Endothelial cell of umbilical vein (primary cell): ENCODE data around the gene OR1F1. TPM values are rescaled to one million over a fixed set of nuclear protein-coding genes. Genes with fewer than 3 reads are reported as not detected.

Experiments
- BruUV-seq: library from RNA; stranded (reverse); fragments of 400-500 nt; replicated peaks from 2 replicates; lab custom pipeline; 2021; lab: Mats Ljungman, UMichigan
- CTCF ChIA-PET: fragments of 300-600, 350-600 bp; sonication (Branson Sonifier 250); formaldehyde crosslinking; loops from one replicate; lab custom pipeline; 2021; ENCODE audit warnings: antibody characterized with exemption, inconsistent platforms; lab: Charles Lee
- POLR2A ChIA-PET: fragments of 300-600, 350-600 bp; sonication (Branson Sonifier 250); formaldehyde crosslinking; loops from one replicate; lab custom pipeline; 2021; ENCODE audit warnings: antibody characterized with exemption, inconsistent platforms; lab: Charles Lee
- DNase-seq: peaks from one replicate; pipeline ENCODE4 v3.0.0-alpha.2; 2011; ENCODE audit warnings: low read depth, low spot score
- FAIRE-seq: peaks from 2 replicates; lab custom pipeline; 2011; peaks lifted over from hg19 to GRCh38; lab: Jason Lieb, UNC
- H2AFZ ChIP-seq: 2 replicates; pipeline ENCODE4 v1.6.0; 2012; ENCODE audit warnings: low read depth, low read length, control low read depth, inconsistent platforms
- H3K27ac ChIP-seq: 2 replicates; pipeline ENCODE4 v1.5.1; 2011; ENCODE audit warnings: low read depth, mild to moderate bottlenecking, control low read depth, low read length, moderate library complexity; ENCODE audit not compliant: insufficient read depth
- H3K27me3 ChIP-seq, 2 experiments: 2 replicates each; pipeline versions ENCODE4 v1.6.0 to v1.6.1; 2011; ENCODE audit warnings: low read length in 2 of 2, mixed read lengths in 1 of 2; ENCODE audit not compliant: control insufficient read depth in 2 of 2, insufficient read depth in 2 of 2
- H3K36me3 ChIP-seq, 2 experiments: 2 replicates in 1 of 2; 3 replicates in 1 of 2; pipeline ENCODE4 v1.5.1; 2011; ENCODE audit warnings: low read length in 2 of 2, mild to moderate bottlenecking in 1 of 2, moderate library complexity in 1 of 2; ENCODE audit not compliant: control insufficient read depth in 2 of 2, insufficient read depth in 2 of 2; ENCODE audit errors: extremely low read depth in 1 of 2
- H3K4me1 ChIP-seq: 3 replicates; pipeline ENCODE4 v1.5.1; 2011; ENCODE audit warnings: mild to moderate bottlenecking, low read length; ENCODE audit not compliant: control insufficient read depth, insufficient read depth; ENCODE audit errors: extremely low read depth
- H3K4me2 ChIP-seq: 2 replicates; pipeline ENCODE4 v1.6.1; 2011; ENCODE audit warnings: low read length, control low read depth, mixed read lengths; ENCODE audit not compliant: insufficient read depth
- H3K4me3 ChIP-seq, 3 experiments: fragments of 200-600 bp in 1 of 3; sonication (generic), shearing (Covaris generic) in 1 of 3; replicated peaks in 1 of 3; 2 replicates each; pipeline ENCODE4 v1.5.1; 2011 to 2016; ENCODE audit warnings: control low read depth in 3 of 3, low read length in 3 of 3, mild to moderate bottlenecking in 2 of 3, inconsistent platforms in 1 of 3, low read depth in 1 of 3, moderate library complexity in 1 of 3; ENCODE audit not compliant: insufficient read depth in 1 of 3
- H3K79me2 ChIP-seq: 2 replicates; pipeline ENCODE4 v1.6.0; 2012; ENCODE audit warnings: low read length, inconsistent platforms; ENCODE audit not compliant: control insufficient read depth, insufficient read depth
- H3K9ac ChIP-seq: replicated peaks from 2 replicates; pipeline ENCODE3; 2011; ENCODE audit warnings: low read length, control low read depth; ENCODE audit not compliant: insufficient read depth; ENCODE audit errors: extremely low read depth
- H3K9me1 ChIP-seq: replicated peaks from 3 replicates; pipeline ENCODE4 v1.6.0; 2011; ENCODE audit warnings: mild to moderate bottlenecking, low read length; ENCODE audit not compliant: control insufficient read depth, insufficient read depth; ENCODE audit errors: extremely low read depth
- H3K9me3 ChIP-seq: replicated peaks from 2 replicates; pipeline ENCODE4 v1.5.1; 2012; ENCODE audit warnings: low read length, inconsistent platforms; ENCODE audit not compliant: control insufficient read depth, insufficient read depth
- H4K20me1 ChIP-seq: replicated peaks from 2 replicates; pipeline ENCODE3; 2011; ENCODE audit warnings: mild to moderate bottlenecking, low read length; ENCODE audit not compliant: control insufficient read depth, insufficient read depth; ENCODE audit errors: extremely low read depth
- CTCF ChIP-seq, 2 donors: IDR thresholded peaks; 1 replicate in 1 of 2; 2 replicates in 1 of 2; pipeline ENCODE4 v1.5.1; 2011; ENCODE audit warnings: low read length in 2 of 2, mild to moderate bottlenecking in 2 of 2, moderate library complexity in 2 of 2, control low read depth in 1 of 2, inconsistent platforms in 1 of 2, low read depth in 1 of 2; ENCODE audit not compliant: insufficient read depth in 1 of 2; ENCODE audit errors: extremely low read depth in 1 of 2
- EZH2 ChIP-seq: IDR thresholded peaks from 2 replicates; pipeline ENCODE4 v1.6.1; 2012; ENCODE audit warnings: borderline replicate concordance, low read depth, mild to moderate bottlenecking, moderate library complexity, low read length, inconsistent platforms; ENCODE audit not compliant: severe bottlenecking
- FOS ChIP-seq: IDR thresholded peaks from 2 replicates; pipeline ENCODE4 v1.6.1; 2011; ENCODE audit warnings: mild to moderate bottlenecking, low read length, moderate library complexity, borderline replicate concordance; ENCODE audit not compliant: insufficient read depth
- GATA2 ChIP-seq: IDR thresholded peaks from 2 replicates; pipeline ENCODE4 v1.7.0; 2011; ENCODE audit warnings: low read depth, mild to moderate bottlenecking, moderate library complexity, mixed read lengths, low read length; ENCODE audit not compliant: insufficient read length, insufficient read depth
- JUN ChIP-seq: IDR thresholded peaks from 2 replicates; pipeline ENCODE4 v1.6.1; 2011; ENCODE audit warnings: borderline replicate concordance, low read depth; ENCODE audit not compliant: insufficient read length, insufficient read depth
- MAX ChIP-seq: IDR thresholded peaks from 2 replicates; pipeline ENCODE4 v1.6.1; 2011; ENCODE audit not compliant: insufficient read depth, insufficient read length
- MYC ChIP-seq: IDR thresholded peaks from one replicate; pipeline ENCODE4 v1.6.1; 2011; ENCODE audit warnings: mild to moderate bottlenecking, low read depth, low read length
- POLR2A ChIP-seq: IDR thresholded peaks from 2 replicates; pipeline ENCODE4 v1.6.1; 2012; ENCODE audit warnings: low read depth, mild to moderate bottlenecking, control low read depth, low read length
- POLR2AphosphoS5 ChIP-seq: IDR thresholded peaks from 2 replicates; pipeline ENCODE4 v1.6.1; 2012; ENCODE audit warnings: low read depth, mild to moderate bottlenecking, control low read depth, low read length, moderate library complexity; ENCODE audit not compliant: insufficient read depth
- dilution Hi-C: fragments of 300-500 bp; cut with MboI; formaldehyde crosslinking; loops from one replicate; pipeline ENCODE4 v1.15.0; 2019; ENCODE audit warnings: low sequenced_read_pairs; ENCODE audit not compliant: extremely low pct_ligation_motif_present
- intact Hi-C: fragments of 100-400 bp; cut with micrococcal nuclease; formaldehyde crosslinking; loops from one replicate; pipeline ENCODE4 v1.10.0; 2022
- polyA plus RNA-seq, 4 experiments: library from polyadenylated mRNA; depleted of rRNA in 3 of 4; stranded (reverse) in 3 of 4; unstranded in 1 of 4; fragments of >200 nt; gene quantifications; 2 replicates each; pipeline versions ENCODE4 v1.2.1 to v1.2.3, GENCODE V29; 2011 to 2012; ENCODE audit warnings: missing spikeins in 1 of 4
- total RNA-seq: library from RNA; stranded (reverse); gene quantifications from 2 replicates; pipeline ENCODE4 v1.2.3, GENCODE V29; 2021

The OR1F1 gene
- total and polyA plus RNA-seq, 2 donors (not counting 3 experiments of a cell fraction or from before 2014, with no cell fraction given): 0.17 TPM; not detected in 1

- FAIRE-seq: no peak
- H3K4me2 ChIP-seq: no peak overlapping the region
- H3K4me3 ChIP-seq: no peak overlapping the region
- no peaks in the 10 kb centered on the region for H3K4me1 ChIP-seq
- no peaks in the 10 kb centered on the region for H4K20me1 ChIP-seq
- H3K36me3 ChIP-seq: peaks cover 0 to 8% of the 10 kb centered on the region in 2 experiments
- TSS peak; percentile 49 for BruUV-seq
- no peaks in the 10 kb centered on the region for H3K27me3 ChIP-seq
- dilution Hi-C loops: no loop called here
- CTCF ChIA-PET: no interaction called here
- no peak overlapping the region for H3K27ac ChIP-seq
- intact Hi-C loops: no loop called here
- H3K9ac ChIP-seq: no peak overlapping the region
- DNase-seq: no peak
- POLR2A ChIA-PET: no interaction called here
- no peak overlapping the region for H2AFZ ChIP-seq
- no peaks in the 10 kb centered on the region for H3K9me1 ChIP-seq
- no peaks in the 10 kb centered on the region for H3K79me2 ChIP-seq
- H3K9me3 ChIP-seq: no peaks in the 10 kb centered on the region
- TF ChIP-seq MAX (no peak), POLR2AphosphoS5 (no peak), GATA2 (no peak), FOS (no peak), POLR2A (no peak), JUN (no peak), MYC (no peak)
These were observed 45.7 kb upstream of the OR1F1 start for GRCh38 chr16:3142327-3142726.

GRCh38 chr16:3142770-3143169, 45.2 kb upstream of the OR1F1 start:
- H3K27ac ChIP-seq: no peak overlapping the region
- no peaks in the 10 kb centered on the region for H3K27me3 ChIP-seq
- intact Hi-C loops: no loop called here
- FAIRE-seq (no peak), DNase-seq (no peak)
- H3K79me2 ChIP-seq: no peaks in the 10 kb centered on the region
- POLR2A ChIA-PET: no interaction called here
- no peak overlapping the region for H3K4me3 ChIP-seq
- dilution Hi-C loops: no loop called here
- no peaks in the 10 kb centered on the region for H3K4me1 ChIP-seq
- H3K4me2 ChIP-seq: no peak overlapping the region
- no peak overlapping the region for H2AFZ ChIP-seq
- peaks cover 0 to 8% of the 10 kb centered on the region in 2 experiments for H3K36me3 ChIP-seq
- no peaks in the 10 kb centered on the region for H3K9me1 ChIP-seq
- H3K9me3 ChIP-seq: no peaks in the 10 kb centered on the region
- H3K9ac ChIP-seq: no peak overlapping the region
- H4K20me1 ChIP-seq: no peaks in the 10 kb centered on the region
- BruUV-seq: no TSS peak
- TF ChIP-seq JUN (no peak), MAX (no peak), GATA2 (no peak), CTCF (IDR thresholded peaks at IDR 0.05; ENCODE audit: extremely low read depth in 1 of 2, insufficient read depth in 1 of 2, low read depth in 1 of 2, low read length in 2 of 2) (no peak), POLR2AphosphoS5 (no peak), POLR2A (no peak), MYC (no peak), FOS (no peak), EZH2 (no peak)
- CTCF ChIA-PET: interaction anchor here (8.7 kb wide), 1 partner anchor 14 kb away, joined by 54 read pairs; no protein-coding TSS in a partner anchor
